Measurements from ENCODE around the gene TMEM82.

GRCh38 chr1:15748264-15748663, 6.0 kb downstream of the TMEM82 start:
- TF ChIP-seq, protein P1, sequence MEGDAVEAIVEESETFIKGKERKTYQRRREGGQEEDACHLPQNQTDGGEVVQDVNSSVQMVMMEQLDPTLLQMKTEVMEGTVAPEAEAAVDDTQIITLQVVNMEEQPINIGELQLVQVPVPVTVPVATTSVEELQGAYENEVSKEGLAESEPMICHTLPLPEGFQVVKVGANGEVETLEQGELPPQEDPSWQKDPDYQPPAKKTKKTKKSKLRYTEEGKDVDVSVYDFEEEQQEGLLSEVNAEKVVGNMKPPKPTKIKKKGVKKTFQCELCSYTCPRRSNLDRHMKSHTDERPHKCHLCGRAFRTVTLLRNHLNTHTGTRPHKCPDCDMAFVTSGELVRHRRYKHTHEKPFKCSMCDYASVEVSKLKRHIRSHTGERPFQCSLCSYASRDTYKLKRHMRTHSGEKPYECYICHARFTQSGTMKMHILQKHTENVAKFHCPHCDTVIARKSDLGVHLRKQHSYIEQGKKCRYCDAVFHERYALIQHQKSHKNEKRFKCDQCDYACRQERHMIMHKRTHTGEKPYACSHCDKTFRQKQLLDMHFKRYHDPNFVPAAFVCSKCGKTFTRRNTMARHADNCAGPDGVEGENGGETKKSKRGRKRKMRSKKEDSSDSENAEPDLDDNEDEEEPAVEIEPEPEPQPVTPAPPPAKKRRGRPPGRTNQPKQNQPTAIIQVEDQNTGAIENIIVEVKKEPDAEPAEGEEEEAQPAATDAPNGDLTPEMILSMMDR (IDR thresholded peaks at IDR 0.05): no peak
- no peak for TF ChIP-seq POLR2A (IDR thresholded peaks at IDR 0.05)
